Mesangial cell (primary cell): ENCODE data around the gene OR10S1. TPM values are rescaled to one million over a fixed set of nuclear protein-coding genes. Genes with fewer than 3 reads are reported as not detected.

Experiments used
- total RNA-seq: library from RNA; depleted of rRNA; stranded (reverse); fragments of >200 nt; gene quantifications from 2 replicates; pipeline ENCODE4 v1.2.3, GENCODE V29; 2015

Gene OR10S1, protein sequence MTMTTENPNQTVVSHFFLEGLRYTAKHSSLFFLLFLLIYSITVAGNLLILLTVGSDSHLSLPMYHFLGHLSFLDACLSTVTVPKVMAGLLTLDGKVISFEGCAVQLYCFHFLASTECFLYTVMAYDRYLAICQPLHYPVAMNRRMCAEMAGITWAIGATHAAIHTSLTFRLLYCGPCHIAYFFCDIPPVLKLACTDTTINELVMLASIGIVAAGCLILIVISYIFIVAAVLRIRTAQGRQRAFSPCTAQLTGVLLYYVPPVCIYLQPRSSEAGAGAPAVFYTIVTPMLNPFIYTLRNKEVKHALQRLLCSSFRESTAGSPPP
- total RNA-seq = not detected in 2 replicates

GRCh38 chr11:123977731-123978347 is at the start of gene OR10S1:
OR10S1 (minus strand) TSS chr11:123977781; CDS start chr11:123977664, 117 bp downstream.

GRCh38 chr11:124026498-124026897 is 48.9 kb upstream of the OR10S1 start, which contains the start of gene OR10G8:
OR10G8 (plus strand) TSS chr11:124026798; CDS start chr11:124029623, 2,825 bp downstream.

GRCh38 chr11:124012697-124013096 is 35.1 kb upstream of the OR10S1 start, which contains the start of gene OR10G4:
OR10G4 (plus strand) TSS chr11:124012997; CDS start chr11:124015575, 2,578 bp downstream.

GRCh38 chr11:123995119-123995518 is 17.5 kb upstream of the OR10S1 start, which contains the start of gene OR10G6:
OR10G6 (minus strand) TSS chr11:123995161; CDS start chr11:123995161, 0 bp downstream.

DNA sequence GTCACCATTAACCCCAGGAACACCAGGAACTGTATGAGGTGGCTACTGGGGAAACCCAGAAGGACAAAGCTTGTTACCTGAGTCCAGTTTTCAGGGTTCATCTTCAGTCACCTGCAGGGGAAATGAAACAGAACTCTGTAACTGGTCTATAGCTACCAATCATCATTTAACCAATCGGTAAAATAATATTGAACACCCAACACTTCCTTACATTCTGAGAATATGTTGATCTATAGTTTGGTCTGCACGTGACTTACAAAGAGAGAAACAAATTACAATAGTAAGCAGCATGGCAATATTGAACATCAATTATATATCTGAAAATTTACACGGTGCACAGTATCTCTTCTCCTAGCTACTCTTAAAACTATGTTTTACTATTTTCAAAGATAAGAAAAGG is 33.8 kb downstream of the OR10S1 start, which contains the start of gene OR6T1:
Gene OR6T1 (minus strand): TSS at position 101 of the 400 bp plus-strand sequence. CDS start 0 bp downstream, at position 101.

DNA sequence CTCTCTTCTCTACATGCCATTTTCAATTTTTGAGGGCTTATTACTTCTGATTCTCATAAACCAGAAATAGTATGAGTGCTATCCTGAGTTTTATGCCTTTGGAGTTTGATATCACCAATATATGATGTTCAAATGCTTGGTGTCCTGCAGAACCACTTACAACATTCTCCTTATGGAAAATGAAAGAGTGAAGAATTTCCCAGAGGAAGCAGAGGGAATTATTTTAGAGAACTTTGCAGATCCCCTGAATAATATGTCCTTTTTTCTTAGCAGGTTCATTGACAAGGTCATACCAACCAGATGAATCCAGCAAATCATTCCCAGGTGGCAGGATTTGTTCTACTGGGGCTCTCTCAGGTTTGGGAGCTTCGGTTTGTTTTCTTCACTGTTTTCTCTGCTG is 38.3 kb downstream of the OR10S1 start, which contains the start of gene OR4D5:
Gene OR4D5 (plus strand): TSS at position 301 of the 400 bp plus-strand sequence. CDS start 0 bp downstream, at position 301.

Other genes with a start within 250 kb of the OR10S1 start
- gene ZNF202, start 236.1 kb downstream of the OR10S1 start, total RNA-seq = 3.6 and 8.1 TPM in 2 replicates
- not detected in 2 replicates for gene OR6X1, start 223.3 kb downstream of the OR10S1 start, total RNA-seq
- not detected in 2 replicates for gene OR6M1, start 171.4 kb downstream of the OR10S1 start, total RNA-seq
- gene TMEM225, start 92.1 kb downstream of the OR10S1 start, total RNA-seq = not detected in 2 replicates
- gene OR8D4, start 75.6 kb downstream of the OR10S1 start, total RNA-seq = not detected in 2 replicates
- not detected in 2 replicates for gene OR4D5, start 38.2 kb downstream of the OR10S1 start, total RNA-seq
- gene OR6T1, start 33.9 kb downstream of the OR10S1 start, total RNA-seq = not detected in 2 replicates
- not detected in 2 replicates for gene OR10G6, start 17.4 kb upstream of the OR10S1 start, total RNA-seq
- not detected in 2 replicates for gene OR10G4, start 35.2 kb upstream of the OR10S1 start, total RNA-seq
- not detected in 2 replicates for gene OR10G9, start 45.2 kb upstream of the OR10S1 start, total RNA-seq
- not detected in 2 replicates for gene OR10G8, start 49.0 kb upstream of the OR10S1 start, total RNA-seq
- not detected in 2 replicates for gene OR10G7, start 63.5 kb upstream of the OR10S1 start, total RNA-seq
- 3.1 and 16.7 TPM in 2 replicates for gene VWA5A, start 137.7 kb upstream of the OR10S1 start, total RNA-seq
- gene OR10D3, start 205.6 kb upstream of the OR10S1 start, total RNA-seq = not detected in 2 replicates